ENCODE results near the gene PPP1R9B. TPM values are rescaled to one million over a fixed set of nuclear protein-coding genes. Genes with fewer than 3 reads are reported as not detected.

PPP1R9B gene
- total and polyA plus RNA-seq, 2 donors (not counting 1 experiment from before 2014, with no cell fraction given) = 80.7 to 220 TPM

- peaks cover 10% of the 10 kb centered on the region for H3K27me3 Mint-ChIP-seq
- Histone ChIP-seq H3K4me2 (replicated peaks; ENCODE audit: low read depth, low read length, poor library complexity, severe bottlenecking) (no peak overlapping the region), H3K4me3 (ENCODE audit: control extremely low read depth in 1 of 5, extremely low read depth in 1 of 5, insufficient read depth in 1 of 5, low read depth in 2 of 5, low read length in 4 of 5) (no peak overlapping the region), H2AFZ (ENCODE audit: insufficient read depth, low read depth, low read length, poor library complexity, severe bottlenecking) (no peak overlapping the region), H3K27me3 (replicated peaks in 1 of 4; ENCODE audit: control extremely low read depth in 1 of 4, control insufficient read depth in 3 of 4, insufficient read depth in 4 of 4, low read length in 3 of 4) (peaks cover 0 to 20% (median 7%) of the 10 kb centered on the region in 4 experiments), H3K27ac (ENCODE audit: low read length in 2 of 2) (peak overlapping the region in 1 of 2 donors; percentile 50), H3K9ac (ENCODE audit: low read length) (no peak overlapping the region), H3K4me1 (ENCODE audit: control insufficient read depth in 2 of 2, insufficient read depth in 2 of 2, low read length in 2 of 2) (peaks cover 21 to 28% of the 10 kb centered on the region in 2 donors), H3K9me3 (ENCODE audit: control extremely low read depth in 1 of 3, control insufficient read depth in 2 of 3, insufficient read depth in 1 of 3, low read length in 2 of 3) (peaks cover 0 to 5% (median 0%) of the 10 kb centered on the region in 3 donors), H3K36me3 (replicated peaks in 1 of 2; ENCODE audit: control extremely low read depth in 1 of 2, control insufficient read depth in 1 of 2, extremely low read depth in 1 of 2, insufficient read depth in 2 of 2, low read length in 1 of 2) (peaks cover 8 to 49% of the 10 kb centered on the region in 2 experiments), H3K79me2 (ENCODE audit: control insufficient read depth, insufficient read depth, low read length) (peaks cover 7% of the 10 kb centered on the region), H4K20me1 (ENCODE audit: control insufficient read depth, insufficient read depth, low read length, poor library complexity, severe bottlenecking) (peaks cover 58% of the 10 kb centered on the region)
- WGBS (ENCODE audit: insufficient coverage) = 90% methylated on average over 4 of the region's 7 CpGs
- POLR2A ChIA-PET = interaction anchor here (1.1 to 1.5 kb wide), 2 partner anchors 11 to 13 kb away, joined by 3 to 4 read pairs; no protein-coding TSS in a partner anchor
- no peak overlapping the region for H3K4me3 Mint-ChIP-seq
- no peaks in the 10 kb centered on the region for H3K9me3 Mint-ChIP-seq (ENCODE audit: insufficient read depth)
- peaks cover 31% of the 10 kb centered on the region for H3K4me1 Mint-ChIP-seq
- TF ChIP-seq CTCF (IDR thresholded peaks at IDR 0.05) (no peak), EZH2 (IDR thresholded peaks at IDR 0.05; ENCODE audit: borderline replicate concordance, insufficient read depth, low read depth, low read length, poor library complexity, severe bottlenecking) (no peak)
- peak overlapping the region; percentile 37 for H3K27ac Mint-ChIP-seq
- intact Hi-C loops (cut with micrococcal nuclease) = no loop called here
- no peak for ATAC-seq (ENCODE audit: low read depth)
- no peak for DNase-seq
- CTCF ChIA-PET = interaction anchor here (1.2 to 1.5 kb wide), 3 partner anchors 14 to 36 kb away, joined by 3 to 4 read pairs (median 3); no protein-coding TSS in a partner anchor
These were observed 17.3 kb downstream of the PPP1R9B start for GRCh38 chr17:50133028-50133768.
